GM21737 (cell line): ENCODE results near the gene ITPKC.
"Not testable (repeated sequence)": the region's sequence is repeated elsewhere in the genome, so short reads cannot be mapped to it uniquely, and the experiment has no call there.

Experiments
- ATAC-seq: cut with Tn5 transposase; IDR thresholded peaks from one replicate; pipeline ENCODE4 v1.9.1; 2021; ENCODE audit warnings: mild to moderate bottlenecking, moderate library complexity; ENCODE audit not compliant: unreplicated experiment

Gene ITPKC

DNA sequence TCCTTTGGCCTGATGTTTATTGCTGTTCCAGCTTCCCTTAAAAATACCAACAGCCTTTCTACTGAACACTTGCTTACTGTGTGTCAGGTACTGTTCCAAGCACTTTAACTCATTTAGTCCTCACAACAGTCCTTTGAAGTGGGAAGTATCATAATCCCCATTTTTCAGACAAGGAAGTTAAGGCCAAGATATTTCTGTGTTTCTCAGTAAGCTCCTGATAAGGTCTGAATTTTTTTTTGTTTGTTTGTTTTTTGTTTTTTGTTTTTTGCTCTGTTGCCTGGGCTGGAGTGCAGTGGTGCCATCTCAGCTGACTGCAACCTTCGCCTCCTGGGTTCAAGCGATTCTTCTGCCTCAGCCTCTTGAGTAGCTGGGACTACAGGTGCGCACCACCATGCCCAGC is 41.6 kb downstream of the ITPKC start:
- no peak for ATAC-seq

DNA sequence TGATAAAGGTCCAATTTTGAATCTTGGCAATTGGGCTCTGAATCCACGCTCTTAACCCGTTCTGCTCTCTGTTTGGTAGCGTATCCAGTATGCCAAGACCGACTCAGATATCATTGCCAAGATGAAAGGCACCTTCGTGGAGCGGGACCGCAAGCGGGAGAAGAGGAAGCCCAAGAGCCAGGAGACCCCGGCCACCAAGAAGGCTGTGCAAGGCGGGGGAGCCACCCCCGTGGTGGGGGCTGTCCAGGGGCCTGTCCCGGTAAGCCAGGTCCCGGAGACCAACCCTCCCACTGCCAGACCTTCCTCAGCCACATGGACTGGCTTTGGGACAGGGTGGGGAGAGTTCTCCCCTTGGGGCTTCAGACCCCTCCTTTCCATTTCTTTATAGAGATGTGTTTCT is 42.4 kb downstream of the ITPKC start:
- ATAC-seq = no peak

DNA sequence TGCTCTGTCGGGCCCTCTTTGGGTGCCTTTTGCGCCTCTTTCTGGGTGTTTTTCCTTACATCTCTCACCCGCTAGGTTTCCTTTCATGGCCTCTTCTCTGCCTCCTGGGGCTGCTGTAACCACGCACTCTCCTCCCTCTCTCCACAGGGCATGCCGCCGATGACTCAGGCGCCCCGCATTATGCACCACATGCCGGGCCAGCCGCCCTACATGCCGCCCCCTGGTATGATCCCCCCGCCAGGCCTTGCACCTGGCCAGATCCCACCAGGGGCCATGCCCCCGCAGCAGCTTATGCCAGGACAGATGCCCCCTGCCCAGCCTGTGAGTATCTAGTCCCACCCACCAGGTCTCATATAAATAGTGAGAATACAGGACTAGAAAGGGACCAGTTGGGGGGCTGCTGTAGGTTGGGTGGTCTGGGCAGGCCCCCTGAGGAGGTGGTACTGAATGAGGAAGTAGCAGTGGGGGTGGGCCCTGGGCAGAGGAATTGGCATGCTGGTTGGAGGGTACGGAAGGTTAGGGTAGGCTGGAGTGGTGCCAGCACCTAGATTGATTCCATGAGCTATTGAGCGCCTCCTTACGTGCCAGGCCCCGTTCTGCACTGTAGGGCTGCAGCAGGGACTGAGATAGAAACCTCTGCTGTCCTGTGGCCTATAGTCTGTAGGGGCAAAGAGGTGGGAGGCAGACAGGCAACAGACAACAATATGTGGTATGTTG is 46.0 kb downstream of the ITPKC start:
- no peak for ATAC-seq

DNA sequence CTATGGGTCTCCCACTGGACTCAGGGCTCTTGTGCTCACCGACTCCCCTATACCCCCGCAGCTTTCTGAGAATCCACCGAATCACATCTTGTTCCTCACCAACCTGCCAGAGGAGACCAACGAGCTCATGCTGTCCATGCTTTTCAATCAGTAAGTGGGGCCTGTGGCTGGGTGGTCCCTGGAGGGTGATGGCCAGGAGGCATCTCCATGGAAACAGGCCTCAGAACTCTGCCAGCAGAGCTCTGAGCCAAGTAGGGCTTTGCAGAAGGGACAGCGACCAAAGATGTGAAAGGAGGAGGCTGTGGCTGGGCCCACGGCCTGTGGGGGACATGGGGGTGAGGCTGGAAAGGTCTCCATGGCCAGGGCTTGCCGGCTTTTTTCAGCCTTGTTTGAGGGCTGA is 46.6 kb downstream of the ITPKC start:
- ATAC-seq = no peak

DNA sequence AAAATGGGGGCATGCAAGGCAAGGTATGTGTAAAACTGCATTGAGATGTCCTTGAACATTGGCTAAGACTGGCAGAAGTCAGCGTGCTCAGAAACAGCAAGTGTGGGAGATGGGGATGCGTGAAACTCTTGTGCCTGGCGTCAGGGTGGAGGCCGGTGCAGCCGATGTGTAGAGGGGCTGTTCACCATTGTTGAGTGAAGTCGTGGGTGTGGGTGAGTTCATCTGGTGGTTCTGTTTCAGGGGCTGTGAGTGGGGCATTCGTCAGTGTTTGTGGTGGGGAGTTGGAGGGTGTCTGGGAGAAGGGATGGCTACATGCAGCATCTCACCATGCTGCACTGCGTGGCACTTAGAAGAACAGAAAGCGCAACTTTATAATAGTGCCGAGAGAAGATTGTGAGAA is 47.1 kb downstream of the ITPKC start:
- no peak for ATAC-seq

DNA sequence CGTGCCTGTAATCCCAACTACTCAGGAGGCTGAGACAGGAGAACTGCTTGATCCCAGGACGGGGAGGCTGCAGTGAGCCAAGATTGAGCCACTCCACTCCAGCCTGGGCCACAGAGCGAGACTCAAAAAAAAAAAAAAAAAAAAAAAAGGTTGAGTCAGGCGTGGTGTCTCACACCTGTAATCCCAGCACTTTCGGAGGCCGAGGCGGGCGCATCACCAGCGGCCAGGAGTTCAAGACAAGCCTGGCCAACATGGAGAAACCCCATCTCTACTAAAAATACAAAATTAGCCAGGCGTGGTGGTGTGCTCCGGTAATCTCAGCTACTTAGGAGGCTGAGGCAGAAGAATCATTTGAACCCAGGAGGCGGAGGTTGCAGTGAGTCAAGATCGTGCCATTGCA is 49.5 kb downstream of the ITPKC start:
- not testable (repeated sequence) for ATAC-seq

DNA sequence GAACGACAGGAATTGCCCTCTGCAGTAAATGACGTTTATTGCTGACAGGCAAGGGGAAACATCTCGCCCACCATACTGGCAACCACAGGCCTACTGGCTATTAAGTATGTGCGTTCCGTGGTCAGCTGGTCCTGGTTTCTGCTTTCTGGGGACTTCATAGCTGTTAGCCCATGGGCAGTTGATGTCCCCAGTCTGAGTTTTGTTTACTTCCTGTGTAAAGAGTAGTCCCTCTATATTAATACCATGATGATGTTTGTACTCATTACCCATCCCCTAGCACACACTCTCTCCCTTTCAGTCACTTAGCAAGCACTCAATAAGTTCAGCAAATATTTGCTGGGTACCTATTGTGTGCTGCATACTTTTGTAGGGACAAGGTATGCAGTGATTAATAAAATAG is 52.0 kb downstream of the ITPKC start:
- ATAC-seq = no peak

DNA sequence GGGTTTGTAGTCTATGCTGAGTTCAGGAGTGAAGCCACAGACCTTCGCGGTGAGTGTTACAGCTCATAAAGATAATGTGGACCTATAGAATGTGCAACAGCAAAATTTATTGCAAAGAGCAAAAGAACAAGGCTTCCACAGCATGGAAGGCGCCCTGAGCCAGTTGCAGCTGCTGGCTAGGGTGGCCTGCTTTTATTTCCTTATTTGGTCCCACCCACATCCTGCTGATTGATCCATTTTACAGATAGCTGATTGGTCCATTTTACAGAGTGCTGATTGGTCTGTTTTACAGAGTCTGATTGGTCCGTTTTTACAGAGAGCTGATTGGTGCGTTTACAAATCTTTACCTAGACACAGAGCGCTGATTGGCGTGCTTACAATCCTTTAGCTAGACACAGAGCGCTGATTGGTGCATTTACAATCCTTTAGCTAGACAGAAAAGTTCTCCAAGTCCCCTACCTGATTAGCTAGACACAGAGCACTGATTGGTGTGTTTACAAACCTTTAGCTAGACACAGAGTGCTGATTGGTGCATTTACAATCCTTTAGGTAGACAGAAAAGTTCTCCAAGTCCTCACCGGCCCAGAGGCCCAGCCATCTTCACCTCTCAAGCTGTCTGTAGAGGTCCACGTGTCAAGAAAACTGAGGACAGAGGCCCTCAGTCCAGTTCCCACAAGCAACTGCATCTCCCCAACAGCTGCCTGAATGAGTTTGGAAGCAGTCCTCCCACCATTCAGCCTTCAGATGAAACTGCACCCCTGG is 54.4 kb downstream of the ITPKC start:
- not testable (repeated sequence) for ATAC-seq

DNA sequence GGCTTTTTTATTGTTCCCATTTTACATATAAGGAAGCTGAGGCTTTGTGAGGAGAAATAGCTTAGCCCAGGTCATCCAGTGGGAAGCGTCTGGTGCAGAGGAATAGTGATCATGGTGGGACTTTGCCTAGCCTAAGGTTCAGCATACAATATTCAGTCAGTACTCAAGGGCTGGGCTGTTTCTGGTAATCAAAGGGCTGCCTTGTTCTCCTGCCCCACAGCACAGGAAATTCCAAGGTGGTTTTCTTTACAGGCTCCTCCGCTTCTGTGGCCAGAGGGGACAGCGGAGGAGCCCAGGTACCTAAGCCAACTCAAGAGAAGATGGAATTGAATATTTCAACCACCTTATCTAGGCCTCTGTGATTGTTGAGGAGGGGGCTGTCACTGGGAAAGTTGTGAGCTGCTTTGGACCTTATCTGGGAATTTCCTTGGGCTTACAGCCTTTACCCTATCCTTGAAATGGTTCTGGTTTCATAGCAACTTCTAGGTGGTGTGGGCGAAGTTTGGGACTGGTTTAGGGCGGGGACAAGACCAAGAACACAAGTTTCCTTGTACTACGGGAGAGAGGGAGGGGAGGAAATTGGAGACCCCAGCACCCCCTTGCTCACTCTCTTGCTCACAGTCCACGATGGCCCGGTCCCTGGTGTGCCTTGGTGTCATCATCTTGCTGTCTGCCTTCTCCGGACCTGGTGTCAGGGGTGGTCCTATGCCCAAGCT is 58.2 kb downstream of the ITPKC start, which contains the start of gene MIA:
MIA (plus strand) TSS at position 606 of the 716 bp plus-strand sequence; CDS start at position 628, 22 bp downstream.
- ATAC-seq = no peak

DNA sequence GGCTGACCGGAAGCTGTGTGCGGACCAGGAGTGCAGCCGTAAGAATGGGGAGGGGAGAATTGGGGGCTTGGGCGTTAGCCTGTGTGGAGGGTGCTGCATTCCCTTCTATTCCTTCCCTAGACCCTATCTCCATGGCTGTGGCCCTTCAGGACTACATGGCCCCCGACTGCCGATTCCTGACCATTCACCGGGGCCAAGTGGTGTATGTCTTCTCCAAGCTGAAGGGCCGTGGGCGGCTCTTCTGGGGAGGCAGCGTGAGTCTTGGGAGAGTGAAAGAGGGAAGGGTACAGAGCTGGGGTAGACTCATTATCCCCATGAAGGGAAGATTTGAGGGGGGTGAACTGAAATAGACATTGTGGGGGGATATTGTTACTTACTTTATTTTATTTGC is 58.7 kb downstream of the ITPKC start:
- ATAC-seq = no peak

DNA sequence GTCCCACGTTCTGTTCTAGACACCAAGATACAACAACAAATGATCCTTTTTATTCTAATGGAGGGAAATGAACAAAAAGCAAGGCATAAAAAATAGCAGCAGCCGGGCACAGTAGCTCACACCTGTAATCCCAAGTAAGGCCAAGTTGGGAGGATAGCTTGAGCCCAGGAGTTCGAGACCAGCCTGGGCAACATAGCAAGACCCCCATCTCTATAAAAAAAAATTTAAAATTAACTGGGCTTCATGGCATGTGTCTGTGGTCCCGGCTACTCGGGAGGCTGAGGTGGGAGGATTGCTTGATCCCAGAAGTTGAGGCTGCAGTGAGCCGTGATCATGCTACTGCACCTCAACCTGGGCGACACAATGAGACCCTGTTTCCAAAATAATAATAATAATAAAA is 59.5 kb downstream of the ITPKC start:
- no peak for ATAC-seq

DNA sequence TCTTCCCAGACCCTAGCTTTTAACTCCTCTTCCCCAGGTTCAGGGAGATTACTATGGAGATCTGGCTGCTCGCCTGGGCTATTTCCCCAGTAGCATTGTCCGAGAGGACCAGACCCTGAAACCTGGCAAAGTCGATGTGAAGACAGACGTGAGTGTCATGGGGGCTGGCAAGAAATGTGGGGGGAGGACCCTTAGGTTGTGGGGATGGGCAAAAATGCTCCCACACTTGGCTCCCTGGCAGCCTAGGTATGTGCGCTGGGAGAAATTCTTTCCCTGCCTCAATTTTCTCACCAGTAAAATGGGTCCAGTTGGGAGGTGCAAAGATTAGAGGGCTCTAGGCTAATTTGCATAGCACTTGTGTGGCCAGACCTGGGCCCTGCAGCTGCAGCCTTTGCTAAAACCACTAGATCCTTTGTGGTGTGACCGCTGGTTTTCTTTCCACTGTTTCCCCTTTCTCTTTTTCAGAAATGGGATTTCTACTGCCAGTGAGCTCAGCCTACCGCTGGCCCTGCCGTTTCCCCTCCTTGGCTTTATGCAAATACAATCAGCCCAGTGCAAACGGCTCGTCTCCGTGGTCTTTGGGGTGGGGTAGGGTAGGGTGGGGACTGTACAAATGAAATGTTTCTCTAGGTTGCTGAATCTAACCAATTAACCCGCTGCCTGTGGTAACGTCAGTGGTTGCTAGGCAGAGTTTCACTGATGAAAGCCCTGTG is 60.2 kb downstream of the ITPKC start:
- peak; percentile 53 for ATAC-seq

DNA sequence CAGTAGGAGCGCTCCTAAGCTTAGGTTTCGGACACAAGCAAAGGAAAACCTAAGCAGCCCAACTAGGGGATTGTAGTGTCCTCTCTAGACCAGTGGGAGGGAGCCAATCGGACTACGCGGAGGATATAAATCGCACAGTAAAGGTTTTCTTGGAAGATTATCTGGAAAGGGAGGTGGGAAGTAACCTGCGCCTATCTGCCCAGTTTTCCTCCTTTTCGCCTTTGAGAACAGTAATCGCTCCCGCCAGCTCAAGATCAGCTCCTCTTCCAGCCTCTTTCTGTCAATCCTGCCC is 60.7 kb downstream of the ITPKC start:
- ATAC-seq = no peak

DNA sequence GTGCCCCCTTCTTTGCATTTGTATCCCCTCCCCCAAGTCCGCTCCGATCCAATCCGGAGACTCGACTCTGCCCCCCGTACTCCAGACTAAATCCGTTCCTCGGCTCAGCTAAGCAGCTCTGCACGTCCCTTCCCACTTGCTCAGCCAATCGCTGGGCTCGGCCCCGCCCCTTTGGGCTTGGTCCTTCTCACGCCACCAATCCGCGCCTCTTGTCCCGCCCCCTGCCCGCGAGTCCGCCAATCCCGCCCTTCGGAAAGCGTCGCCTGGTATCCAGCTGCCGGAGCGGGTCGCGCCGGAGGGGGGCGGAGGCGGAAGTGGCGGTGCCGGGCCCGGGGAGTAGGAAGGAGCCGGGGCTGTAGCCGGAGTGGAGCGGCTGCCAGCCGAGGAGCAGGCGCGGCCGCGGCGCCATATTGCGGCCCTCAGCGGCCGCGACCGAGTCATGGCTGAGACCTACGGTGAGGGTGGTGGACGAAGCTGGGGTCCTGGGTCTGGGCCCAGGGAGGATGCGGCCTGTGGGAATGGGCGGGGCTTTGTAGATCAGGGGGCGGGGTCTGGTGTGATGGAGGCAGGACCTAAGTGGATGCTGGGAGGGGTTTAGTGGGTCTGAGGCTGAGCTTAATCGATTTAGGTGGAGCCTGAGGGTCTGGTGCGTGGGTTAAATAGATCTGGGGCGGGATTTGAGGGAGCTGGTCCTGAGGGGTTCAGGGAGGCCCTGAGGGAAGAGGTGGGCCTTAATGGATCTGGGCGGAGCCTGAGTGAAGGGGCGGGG is 61.2 kb downstream of the ITPKC start, which contains the start of gene RAB4B:
RAB4B (plus strand) TSS at position 311 of the 769 bp plus-strand sequence; CDS start at position 440, 129 bp downstream.
- peak; percentile 65 for ATAC-seq

DNA sequence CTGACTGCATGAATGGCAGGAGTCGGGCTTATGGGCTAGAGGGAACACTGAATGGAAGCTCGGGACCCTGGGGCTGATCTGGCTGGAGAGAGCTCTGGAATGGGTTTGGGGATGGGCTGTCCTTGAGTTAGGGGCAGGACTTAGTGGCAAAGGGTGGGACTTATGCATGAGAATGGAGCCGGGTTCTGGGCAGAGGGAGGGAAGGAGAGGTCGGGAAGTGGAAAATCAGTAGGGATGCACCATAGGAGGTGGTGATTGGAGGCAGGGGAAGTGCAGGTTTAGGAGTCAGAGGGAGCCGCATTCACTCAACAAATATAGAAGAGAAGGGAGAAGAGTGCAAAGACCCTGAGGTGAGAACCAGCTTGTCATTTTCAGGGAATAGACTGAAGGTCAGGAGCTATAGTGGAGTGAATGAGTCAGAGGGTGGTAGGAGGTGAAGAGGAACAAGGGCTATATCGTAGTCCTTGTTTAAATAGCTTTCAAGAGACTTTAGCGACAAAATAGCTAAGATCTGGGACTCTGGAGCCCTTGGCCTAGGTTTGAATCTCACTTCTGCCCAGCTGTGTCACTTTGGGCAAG is 61.9 kb downstream of the ITPKC start:
- no peak for ATAC-seq

DNA sequence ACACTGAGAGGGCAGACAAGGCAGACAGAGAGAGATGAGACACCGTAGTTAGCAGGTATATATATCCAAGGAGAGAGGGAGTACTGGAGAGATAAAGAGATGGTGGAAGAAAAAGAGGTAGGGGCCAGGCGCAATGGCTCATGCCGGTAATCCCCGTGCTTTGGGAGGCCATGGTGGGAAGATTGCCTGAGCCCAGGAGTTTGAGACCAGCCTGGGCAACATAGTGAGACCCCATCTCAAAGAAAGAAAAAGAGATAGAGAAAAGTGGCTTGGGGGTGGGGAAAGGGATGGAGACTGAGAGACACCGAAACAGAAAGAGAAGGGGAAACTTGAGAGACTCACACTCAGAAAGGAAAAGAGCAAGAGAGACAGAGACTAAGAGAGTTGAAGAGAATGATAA is 63.7 kb downstream of the ITPKC start:
- no peak for ATAC-seq

DNA sequence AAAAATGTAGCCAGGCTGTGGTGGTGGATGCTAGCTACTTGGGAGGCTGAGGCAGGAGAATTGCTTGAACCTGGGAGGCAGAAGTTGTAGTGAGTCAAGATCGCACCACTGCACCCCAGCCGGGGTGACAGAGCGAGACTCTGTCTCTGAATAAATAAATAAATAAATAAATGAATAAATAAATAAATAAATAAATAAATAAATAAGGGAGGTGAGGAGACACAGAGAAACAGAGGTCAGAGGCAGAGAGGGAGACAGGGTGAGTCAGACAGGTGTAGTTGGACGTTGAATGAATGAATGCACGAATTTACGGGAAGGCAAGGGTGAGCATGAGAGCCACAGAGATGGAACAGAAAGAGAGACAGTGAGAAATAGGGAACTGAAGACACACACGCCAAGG is 64.2 kb downstream of the ITPKC start:
- no peak for ATAC-seq

DNA sequence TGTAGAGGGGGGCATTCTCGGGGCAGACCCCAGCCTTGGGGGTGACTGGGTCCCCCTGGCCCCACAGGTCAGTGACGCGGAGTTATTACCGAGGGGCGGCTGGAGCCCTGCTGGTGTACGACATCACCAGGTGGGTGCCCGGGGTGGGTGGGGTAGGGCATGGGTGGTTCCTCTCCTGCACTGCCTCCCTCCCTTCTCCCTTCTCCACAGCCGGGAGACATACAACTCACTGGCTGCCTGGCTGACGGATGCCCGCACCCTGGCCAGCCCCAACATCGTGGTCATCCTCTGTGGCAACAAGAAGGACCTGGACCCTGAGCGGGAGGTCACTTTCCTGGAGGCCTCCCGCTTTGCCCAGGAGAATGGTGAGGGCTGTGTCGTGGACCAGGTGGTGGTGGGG is 66.8 kb downstream of the ITPKC start:
- no peak for ATAC-seq

DNA sequence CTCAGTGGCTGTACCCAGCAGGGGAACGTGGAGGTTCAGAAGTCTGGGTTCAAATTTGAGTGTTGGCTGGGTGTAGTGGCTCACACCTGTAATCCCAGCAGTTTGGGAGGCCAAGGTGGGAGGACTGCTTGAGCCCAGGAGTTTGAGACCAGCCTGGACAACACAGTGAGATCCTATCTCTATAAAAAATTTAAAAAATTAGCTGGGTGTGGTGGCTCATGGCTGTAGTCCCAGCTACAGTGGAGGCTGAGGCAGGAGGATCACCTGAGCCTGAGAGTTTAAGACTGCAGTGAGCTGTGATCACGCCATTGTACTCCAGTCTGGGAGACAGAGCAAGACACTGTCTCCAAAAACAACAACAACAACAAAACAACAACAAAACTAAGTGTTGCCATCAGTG is 67.2 kb downstream of the ITPKC start:
- ATAC-seq = not testable (repeated sequence)

DNA sequence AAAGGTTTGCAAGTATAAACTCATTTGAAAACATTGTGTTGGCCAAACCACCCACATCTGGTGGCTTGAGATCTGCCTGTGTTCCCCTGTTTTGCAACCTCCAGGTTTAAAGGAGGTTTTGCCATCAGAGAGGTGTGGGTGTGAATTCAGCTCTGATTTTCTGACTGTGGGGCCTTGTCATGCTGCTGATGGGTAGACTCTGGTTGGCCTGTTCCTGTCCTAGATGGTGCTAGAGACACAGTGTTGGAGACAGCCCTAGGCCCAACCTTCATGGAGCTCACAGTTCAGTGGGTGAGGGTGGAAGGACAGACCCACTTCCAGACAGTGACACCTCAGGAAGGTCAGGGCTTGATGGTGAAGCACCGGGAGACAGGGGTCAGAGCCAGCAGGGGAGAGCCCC is 68.6 kb downstream of the ITPKC start:
- no peak for ATAC-seq
